B cell (primary cell): ENCODE measurements around the gene HDAC9. TPM values are rescaled to one million over a fixed set of nuclear protein-coding genes. Genes with fewer than 3 reads are reported as not detected.

Experiments used
- ATAC-seq: fragments of 200-7000 bp; cut with Tn5 transposase; one replicate; pipeline ENCODE4 v1.10.0; 2021; ENCODE audit warnings: low read depth, mild to moderate bottlenecking, moderate number of reproducible peaks, moderate library complexity
- CTCF ChIA-PET: fragments of 350-600 bp; sonication (Branson Sonifier 250); formaldehyde crosslinking; loops from one replicate; lab custom pipeline; 2021; ENCODE audit warnings: antibody characterized with exemption, inconsistent platforms; lab: Charles Lee
- POLR2A ChIA-PET: fragments of 350-600 bp; sonication (Branson Sonifier 250); formaldehyde crosslinking; loops from one replicate; lab custom pipeline; 2021; ENCODE audit warnings: antibody characterized with exemption; lab: Charles Lee
- DNase-seq: peaks from one replicate; pipeline ENCODE4 v3.0.0; 2013
- H2AFZ ChIP-seq: 2 replicates; pipeline ENCODE4 v1.6.1; 2012; ENCODE audit warnings: mild to moderate bottlenecking, low read depth, low read length; ENCODE audit not compliant: insufficient read depth, poor library complexity, severe bottlenecking
- H3K27ac ChIP-seq, 2 donors: 1 replicate in 1 of 2; 2 replicates in 1 of 2; pipeline ENCODE4 v1.5.1; 2012 to 2013; ENCODE audit warnings: low read length in 2 of 2, mild to moderate bottlenecking in 2 of 2, moderate library complexity in 1 of 2
- H3K27me3 ChIP-seq, 4 experiments: fragments of 200-600 bp in 1 of 4; sonication (generic) in 1 of 4; replicated peaks in 1 of 4; 1 replicate in 2 of 4; 2 replicates in 2 of 4; pipeline versions ENCODE4 v1.6.1 to v1.7.0; 2013 to 2016; ENCODE audit warnings: low read length in 3 of 4, mild to moderate bottlenecking in 2 of 4, mixed read lengths in 1 of 4, moderate library complexity in 1 of 4; ENCODE audit not compliant: insufficient read depth in 4 of 4, control insufficient read depth in 3 of 4; ENCODE audit errors: control extremely low read depth in 1 of 4
- H3K36me3 ChIP-seq, 2 experiments: replicated peaks in 1 of 2; 1 replicate in 1 of 2; 2 replicates in 1 of 2; pipeline versions ENCODE4 v1.6.1 to v1.7.1; 2013; ENCODE audit warnings: low read length in 1 of 2; ENCODE audit not compliant: insufficient read depth in 2 of 2, control insufficient read depth in 1 of 2; ENCODE audit errors: control extremely low read depth in 1 of 2, extremely low read depth in 1 of 2
- H3K4me1 ChIP-seq, 2 donors: fragments of 200-600 bp in 1 of 2; sonication (generic) in 1 of 2; 1 replicate in 1 of 2; 2 replicates in 1 of 2; pipeline versions ENCODE4 v1.5.1 to v1.6.1; 2013 to 2017; ENCODE audit warnings: low read length in 2 of 2; ENCODE audit not compliant: control insufficient read depth in 2 of 2, insufficient read depth in 2 of 2
- H3K4me2 ChIP-seq: replicated peaks from 2 replicates; pipeline ENCODE3; 2012; ENCODE audit warnings: mild to moderate bottlenecking, low read depth, low read length; ENCODE audit not compliant: poor library complexity, severe bottlenecking
- H3K4me3 ChIP-seq, 5 experiments: fragments of 200-600 bp in 1 of 5; sonication (generic) in 1 of 5; 1 replicate in 3 of 5; 2 replicates in 2 of 5; pipeline versions ENCODE4 v1.5.1 to v1.7.0; 2011 to 2016; ENCODE audit warnings: low read length in 4 of 5, mild to moderate bottlenecking in 4 of 5, low read depth in 2 of 5, control low read depth in 1 of 5, moderate library complexity in 1 of 5; ENCODE audit not compliant: insufficient read depth in 1 of 5; ENCODE audit errors: control extremely low read depth in 1 of 5, extremely low read depth in 1 of 5
- H3K79me2 ChIP-seq: fragments of 200-600 bp; sonication (generic); one replicate; pipeline ENCODE4 v1.6.0; 2016; ENCODE audit warnings: low read length; ENCODE audit not compliant: control insufficient read depth, insufficient read depth
- H3K9ac ChIP-seq: fragments of 200-600 bp; sonication (generic); 2 replicates; pipeline ENCODE4 v1.6.1; 2017; ENCODE audit warnings: mild to moderate bottlenecking, low read length, moderate library complexity
- H3K9me3 ChIP-seq, 3 donors: one replicate each; pipeline versions ENCODE4 v1.6.1 to v1.7.1; 2013; ENCODE audit warnings: low read length in 2 of 3; ENCODE audit not compliant: control insufficient read depth in 2 of 3, insufficient read depth in 1 of 3; ENCODE audit errors: control extremely low read depth in 1 of 3
- H4K20me1 ChIP-seq: 2 replicates; pipeline ENCODE4 v1.6.0; 2012; ENCODE audit warnings: mild to moderate bottlenecking, low read length; ENCODE audit not compliant: insufficient read depth, control insufficient read depth, poor library complexity, severe bottlenecking
- H3K27ac Mint-ChIP-seq: one replicate; pipeline ENCODE4 v1.8.0; 2021; ENCODE audit warnings: mixed read lengths
- H3K27me3 Mint-ChIP-seq: one replicate; pipeline ENCODE4 v1.8.0; 2021; ENCODE audit warnings: mixed read lengths
- H3K4me1 Mint-ChIP-seq: one replicate; pipeline ENCODE4 v1.8.0; 2021; ENCODE audit warnings: mixed read lengths
- H3K4me3 Mint-ChIP-seq: one replicate; pipeline ENCODE4 v1.8.0; 2021; ENCODE audit warnings: mixed read lengths
- H3K9me3 Mint-ChIP-seq: one replicate; pipeline ENCODE4 v1.8.0; 2022; ENCODE audit warnings: mixed read lengths; ENCODE audit not compliant: insufficient read depth
- CTCF ChIP-seq: fragments of 200-600 bp; IDR thresholded peaks from one replicate; pipeline ENCODE4 v1.8.0; 2022; ENCODE audit warnings: antibody characterized with exemption, mild to moderate bottlenecking
- EZH2 ChIP-seq: IDR thresholded peaks from 2 replicates; pipeline ENCODE4 v1.6.1; 2012; ENCODE audit warnings: borderline replicate concordance, low read depth, mild to moderate bottlenecking, moderate library complexity, low read length; ENCODE audit not compliant: insufficient read depth, poor library complexity, severe bottlenecking
- WGBS: methylation state at CpG from one replicate; pipeline ENCODE4 v1.1.5; 2013; ENCODE audit warnings: missing lambda C conversion rate; ENCODE audit not compliant: insufficient coverage; 5-methylcytosine and 5-hydroxymethylcytosine counted together
- intact Hi-C: fragments of 100-400 bp; cut with micrococcal nuclease; formaldehyde crosslinking; loops from one replicate; pipeline ENCODE4 v1.10.0; 2022
- polyA plus RNA-seq: library from polyadenylated mRNA; depleted of rRNA; stranded (reverse); fragments of >200 nt; gene quantifications from 2 replicates; pipeline ENCODE4 v1.2.3, GENCODE V29; 2012
- total RNA-seq, 2 donors: library from RNA; stranded (reverse); fragments of 120-200 nt in 1 of 2; gene quantifications; 1 replicate in 1 of 2; 2 replicates in 1 of 2; pipeline versions ENCODE4 v1.2.3 to v1.2.4, GENCODE V29; 2013 to 2022

HDAC9 gene
- total and polyA plus RNA-seq, 2 donors (not counting 1 experiment from before 2014, with no cell fraction given), result 49.1 to 64.8 TPM

GRCh38 chr7:18927134-18927533 is 431.6 kb downstream of the HDAC9 start:
- WGBS, result no CpG with 5 or more reads among the region's 2 CpGs
- H2AFZ ChIP-seq, result no peak overlapping the region
- no peaks in the 10 kb centered on the region for H3K4me1 ChIP-seq
- no peaks in the 10 kb centered on the region for H3K27me3 Mint-ChIP-seq
- ATAC-seq, result no peak
- no peak overlapping the region for H3K4me3 Mint-ChIP-seq
- intact Hi-C loops, result no loop called here
- H3K36me3 ChIP-seq, result no peaks in the 10 kb centered on the region
- no peak for TF ChIP-seq CTCF
- TF ChIP-seq EZH2, result no peak
- H3K27me3 ChIP-seq, result no peaks in the 10 kb centered on the region
- no peak overlapping the region for H3K27ac ChIP-seq
- H3K4me3 ChIP-seq, result no peak overlapping the region
- H4K20me1 ChIP-seq, result no peaks in the 10 kb centered on the region
- ChIA-PET CTCF (no interaction called here), POLR2A (no interaction called here)
- no peaks in the 10 kb centered on the region for H3K9me3 ChIP-seq
- no peak for DNase-seq
- no peaks in the 10 kb centered on the region for H3K9me3 Mint-ChIP-seq
- no peak overlapping the region for H3K27ac Mint-ChIP-seq
- no peaks in the 10 kb centered on the region for H3K79me2 ChIP-seq
- H3K9ac ChIP-seq, result no peak overlapping the region
- H3K4me1 Mint-ChIP-seq, result no peaks in the 10 kb centered on the region
- no peak overlapping the region for H3K4me2 ChIP-seq

GRCh38 chr7:18936265-18936664 is 440.7 kb downstream of the HDAC9 start:
- Histone ChIP-seq H3K9me3 (no peaks in the 10 kb centered on the region), H3K36me3 (no peaks in the 10 kb centered on the region), H3K4me3 (no peak overlapping the region), H2AFZ (no peak overlapping the region), H3K4me2 (no peak overlapping the region), H3K27me3 (no peaks in the 10 kb centered on the region), H4K20me1 (no peaks in the 10 kb centered on the region), H3K27ac (no peak overlapping the region), H3K4me1 (no peaks in the 10 kb centered on the region), H3K9ac (no peak overlapping the region), H3K79me2 (no peaks in the 10 kb centered on the region)
- no peak for TF ChIP-seq CTCF
- TF ChIP-seq EZH2, result no peak
- no peaks in the 10 kb centered on the region for H3K4me1 Mint-ChIP-seq
- ChIA-PET POLR2A (no interaction called here), CTCF (no interaction called here)
- H3K27ac Mint-ChIP-seq, result no peak overlapping the region
- H3K9me3 Mint-ChIP-seq, result no peaks in the 10 kb centered on the region
- no peak overlapping the region for H3K4me3 Mint-ChIP-seq
- ATAC-seq (no peak), DNase-seq (no peak)
- no peaks in the 10 kb centered on the region for H3K27me3 Mint-ChIP-seq
- intact Hi-C loops, result no loop called here
